H1 (cell line): ENCODE results near the gene TTC28. TPM values are rescaled to one million over a fixed set of nuclear protein-coding genes. Genes with fewer than 3 reads are reported as not detected.

Experiments
- CTCF ChIA-PET: fragments of 300-600 bp; sonication (Branson Sonifier 250); formaldehyde crosslinking; loops from one replicate; lab custom pipeline; 2021; ENCODE audit not compliant: partially characterized antibody; lab: Charles Lee
- POLR2A ChIA-PET: fragments of 300-600 bp; sonication (Branson Sonifier 250); formaldehyde crosslinking; loops from one replicate; lab custom pipeline; 2021; ENCODE audit warnings: inconsistent platforms; ENCODE audit not compliant: partially characterized antibody; lab: Charles Lee
- DNase-seq, 2 experiments: peaks; one replicate each; pipeline versions ENCODE4 v3.0.0 to v3.0.0-alpha.2; 2010 to 2022; ENCODE audit warnings: low spot score in 2 of 2, low read depth in 1 of 2, mixed read lengths in 1 of 2
- FAIRE-seq: peaks from 2 replicates; lab custom pipeline; 2011; peaks lifted over from hg19 to GRCh38; lab: Jason Lieb, UNC
- H2AFZ ChIP-seq: 2 replicates; pipeline ENCODE4 v1.8.1; 2012; ENCODE audit warnings: low read length, inconsistent platforms
- H2AK5ac ChIP-seq: 2 replicates; pipeline ENCODE4 v1.6.1; 2013; ENCODE audit warnings: low read depth, low read length
- H2BK120ac ChIP-seq: replicated peaks from 2 replicates; pipeline ENCODE3; 2013; ENCODE audit warnings: low read depth, low read length, inconsistent platforms
- H2BK12ac ChIP-seq: 2 replicates; pipeline ENCODE4 v1.6.1; 2013; ENCODE audit warnings: low read depth, low read length
- H2BK15ac ChIP-seq: 2 replicates; pipeline ENCODE4 v1.6.1; 2013; ENCODE audit warnings: low read length
- H2BK20ac ChIP-seq: 2 replicates; pipeline ENCODE4 v1.6.1; 2013; ENCODE audit warnings: low read length
- H2BK5ac ChIP-seq: 2 replicates; pipeline ENCODE4 v1.6.1; 2013; ENCODE audit warnings: low read depth, low read length
- H3K14ac ChIP-seq: 2 replicates; pipeline ENCODE4 v1.6.1; 2013; ENCODE audit warnings: inconsistent platforms; ENCODE audit not compliant: insufficient read length
- H3K18ac ChIP-seq: 2 replicates; pipeline ENCODE4 v1.6.1; 2013; ENCODE audit warnings: low read length; ENCODE audit errors: extremely low read depth
- H3K23ac ChIP-seq: 2 replicates; pipeline ENCODE4 v1.6.1; 2013; ENCODE audit warnings: inconsistent platforms; ENCODE audit not compliant: insufficient read length
- H3K23me2 ChIP-seq: 2 replicates; pipeline ENCODE4 v1.6.1; 2013; ENCODE audit warnings: low read depth, low read length
- H3K27ac ChIP-seq: 2 replicates; pipeline ENCODE4 v1.6.1; 2011; ENCODE audit warnings: low read depth, low read length, inconsistent platforms
- H3K27me3 ChIP-seq, 4 experiments: replicated peaks in 1 of 4; 1 replicate in 1 of 4; 2 replicates in 3 of 4; pipeline versions ENCODE4 v1.6.1 to v1.8.1; 2011 to 2013; ENCODE audit warnings: low read length in 3 of 4, mild to moderate bottlenecking in 3 of 4, inconsistent platforms in 2 of 4, mixed read lengths in 2 of 4, moderate library complexity in 1 of 4; ENCODE audit not compliant: control insufficient read depth in 3 of 4, insufficient read depth in 3 of 4; ENCODE audit errors: extremely low read depth in 1 of 4
- H3K36me3 ChIP-seq, 4 experiments: 2 replicates each; pipeline versions ENCODE4 v1.6.1 to v1.8.1; 2011 to 2013; ENCODE audit warnings: mild to moderate bottlenecking in 4 of 4, low read length in 3 of 4, moderate library complexity in 2 of 4, control low read depth in 1 of 4, inconsistent platforms in 1 of 4; ENCODE audit not compliant: insufficient read depth in 4 of 4, control insufficient read depth in 2 of 4
- H3K4ac ChIP-seq: replicated peaks from 2 replicates; pipeline ENCODE3; 2013; ENCODE audit warnings: low read length, low read depth, mixed read lengths, inconsistent platforms; ENCODE audit not compliant: insufficient read length
- H3K4me1 ChIP-seq, 4 experiments: replicated peaks in 1 of 4; 1 replicate in 1 of 4; 2 replicates in 3 of 4; pipeline versions ENCODE4 v1.6.1 to v1.8.1; 2011 to 2013; ENCODE audit warnings: low read length in 3 of 4, inconsistent platforms in 2 of 4, mixed read lengths in 1 of 4; ENCODE audit not compliant: insufficient read depth in 4 of 4, control insufficient read depth in 3 of 4
- H3K4me2 ChIP-seq, 2 experiments: 2 replicates each; pipeline versions ENCODE4 v1.6.1 to v1.8.1; 2011 to 2013; ENCODE audit warnings: low read depth in 2 of 2, low read length in 2 of 2, control low read depth in 1 of 2, inconsistent platforms in 1 of 2, mild to moderate bottlenecking in 1 of 2; ENCODE audit not compliant: insufficient read depth in 1 of 2
- H3K4me3 ChIP-seq, 4 experiments: fragments of 200-600, 300-600 bp in 1 of 4; sonication (generic), shearing (Covaris generic), sonication (Bioruptor Twin) in 1 of 4; 2 replicates each; pipeline versions ENCODE4 v1.5.1 to v1.8.1; 2011 to 2016; ENCODE audit warnings: low read length in 4 of 4, low read depth in 3 of 4, control low read depth in 2 of 4, inconsistent platforms in 2 of 4, mild to moderate bottlenecking in 2 of 4, mixed read lengths in 1 of 4, moderate library complexity in 1 of 4; ENCODE audit not compliant: insufficient read depth in 2 of 4; ENCODE audit errors: extremely low read depth in 1 of 4
- H3K56ac ChIP-seq: replicated peaks from 2 replicates; pipeline ENCODE3; 2013; ENCODE audit warnings: low read depth, mild to moderate bottlenecking, mixed read lengths, low read length, inconsistent platforms; ENCODE audit not compliant: insufficient read length
- H3K79me1 ChIP-seq: 2 replicates; pipeline ENCODE4 v1.6.1; 2013; ENCODE audit warnings: low read depth, low read length, control low read depth
- H3K79me2 ChIP-seq, 2 experiments: 2 replicates each; pipeline versions ENCODE4 v1.6.1 to v1.8.1; 2012 to 2013; ENCODE audit warnings: low read length in 2 of 2, mild to moderate bottlenecking in 2 of 2, inconsistent platforms in 1 of 2; ENCODE audit not compliant: insufficient read depth in 2 of 2, control insufficient read depth in 1 of 2
- H3K9ac ChIP-seq, 4 experiments: replicated peaks in 1 of 4; 1 replicate in 1 of 4; 2 replicates in 3 of 4; pipeline versions ENCODE4 v1.6.1 to v1.8.1; 2011 to 2013; ENCODE audit warnings: low read depth in 3 of 4, low read length in 3 of 4, control low read depth in 2 of 4, mild to moderate bottlenecking in 2 of 4, moderate library complexity in 2 of 4, inconsistent platforms in 1 of 4; ENCODE audit errors: extremely low read depth in 1 of 4
- H3K9me3 ChIP-seq, 2 experiments: 2 replicates each; pipeline versions ENCODE4 v1.6.1 to v1.8.1; 2012 to 2013; ENCODE audit warnings: mild to moderate bottlenecking in 2 of 2, moderate library complexity in 2 of 2, control low read depth in 1 of 2, inconsistent platforms in 1 of 2, low read depth in 1 of 2, low read length in 1 of 2, mixed read lengths in 1 of 2; ENCODE audit not compliant: insufficient read depth in 2 of 2
- H4K20me1 ChIP-seq, 2 experiments: replicated peaks in 1 of 2; 2 replicates each; pipeline versions ENCODE3 to v1.8.1; 2011 to 2013; ENCODE audit warnings: inconsistent platforms in 2 of 2, low read length in 2 of 2, mild to moderate bottlenecking in 1 of 2; ENCODE audit not compliant: insufficient read depth in 2 of 2, control insufficient read depth in 1 of 2
- H4K5ac ChIP-seq: 2 replicates; pipeline ENCODE4 v1.6.1; 2013; ENCODE audit warnings: low read length, low read depth, mixed read lengths, inconsistent platforms; ENCODE audit not compliant: insufficient read length
- H4K8ac ChIP-seq: 2 replicates; pipeline ENCODE4 v1.8.0; 2013; ENCODE audit warnings: mild to moderate bottlenecking, moderate library complexity, low read length, inconsistent platforms; ENCODE audit not compliant: insufficient read depth; ENCODE audit errors: extremely low read depth
- H4K91ac ChIP-seq: replicated peaks from 2 replicates; pipeline ENCODE3; 2013; ENCODE audit warnings: low read length, mixed read lengths, inconsistent platforms; ENCODE audit not compliant: insufficient read length
- BCL11A ChIP-seq, 2 experiments: IDR thresholded peaks; one replicate each; pipeline ENCODE4 v1.6.1; 2011; ENCODE audit warnings: low read depth in 2 of 2, low read length in 2 of 2, mild to moderate bottlenecking in 2 of 2
- CREB1 ChIP-seq: IDR thresholded peaks from 2 replicates; pipeline ENCODE4 v1.6.1; 2012; ENCODE audit warnings: inconsistent platforms
- HDAC2 ChIP-seq, 2 experiments: fragments of 300-600 bp in 1 of 2; sonication (generic) in 1 of 2; IDR thresholded peaks; 2 replicates each; pipeline ENCODE4 v1.6.1; 2011 to 2012; ENCODE audit warnings: low read depth in 2 of 2, low read length in 2 of 2, mild to moderate bottlenecking in 2 of 2, moderate library complexity in 2 of 2, borderline replicate concordance in 1 of 2, inconsistent platforms in 1 of 2
- JUND ChIP-seq: IDR thresholded peaks from 2 replicates; pipeline ENCODE4 v1.6.1; 2011; ENCODE audit warnings: mild to moderate bottlenecking, improper control_type of control experiment, low read length
- KDM1A ChIP-seq: fragments of 200-600, 300-600 bp; sonication (generic); IDR thresholded peaks from 2 replicates; pipeline ENCODE4 v1.7.1; 2016; ENCODE audit warnings: mild to moderate bottlenecking, low read length, borderline replicate concordance
- RFX5 ChIP-seq: IDR thresholded peaks from 2 replicates; pipeline ENCODE4 v1.6.1; 2011; ENCODE audit warnings: low read depth, low read length, improper control_type of control experiment, borderline replicate concordance
- RXRA ChIP-seq: IDR thresholded peaks from 2 replicates; pipeline ENCODE4 v1.6.1; 2011; ENCODE audit warnings: low read depth, mild to moderate bottlenecking, low read length, moderate library complexity; ENCODE audit not compliant: insufficient read depth
- SIRT6 ChIP-seq: IDR thresholded peaks from one replicate; pipeline ENCODE4 v1.7.1; 2012; ENCODE audit warnings: low read length, inconsistent platforms
- WGBS, 2 experiments: shearing (Covaris generic) in 1 of 2; methylation state at CpG; one replicate each; pipeline versions ENCODE4 v1.1.6 to v1.1.7; 2013 to 2015; ENCODE audit warnings: low lambda C conversion rate in 2 of 2, mixed read lengths in 2 of 2, inconsistent platforms in 1 of 2, low coverage in 1 of 2, missing lambda C conversion rate in 1 of 2; ENCODE audit not compliant: insufficient replicate concordance in 2 of 2, insufficient coverage in 1 of 2, insufficient read length in 1 of 2; ENCODE audit errors: extremely low coverage in 1 of 2, missing lambda C conversion rate in 1 of 2; 5-methylcytosine and 5-hydroxymethylcytosine counted together
- polyA plus RNA-seq, 7 experiments: library from polyadenylated mRNA; depleted of rRNA in 3 of 7; stranded (reverse) in 5 of 7; unstranded in 2 of 7; fragments of >200 nt in 5 of 7; fragments of 200-250 nt in 2 of 7; gene quantifications; 1 replicate in 5 of 7; 2 replicates in 1 of 7; 4 replicates in 1 of 7; pipeline versions ENCODE4 v1.2.1 to v1.2.3, GENCODE V29; 2011 to 2013; ENCODE audit warnings: missing spikeins in 2 of 7, mixed read lengths in 2 of 7
- total RNA-seq: library from RNA; stranded (reverse); fragmentation: NEBNext Ultra II Directional; extraction: Animal tissue kit (Norgen Biotek cat#: 25700); gene quantifications from 2 replicates; pipeline ENCODE4 v1.2.1, GENCODE V29; 2021
- TF ChIP-seq, protein P1 (sequence below): IDR thresholded peaks from 2 replicates; pipeline ENCODE4 v1.6.1; 2012; ENCODE audit warnings: low read length, inconsistent platforms
- TF ChIP-seq, protein P2 (sequence below): IDR thresholded peaks from 2 replicates; pipeline ENCODE4 v1.6.1; 2012; ENCODE audit warnings: inconsistent platforms
- TF ChIP-seq, protein P3 (sequence below): IDR thresholded peaks from 2 replicates; pipeline ENCODE4 v1.6.1; 2012; ENCODE audit warnings: inconsistent platforms

TTC28 gene
- total and polyA plus RNA-seq, 2 of the 8 experiments (the other 6 are each of a cell fraction or from before 2014, with no cell fraction given) = 2.6 to 12.6 TPM

DNA sequence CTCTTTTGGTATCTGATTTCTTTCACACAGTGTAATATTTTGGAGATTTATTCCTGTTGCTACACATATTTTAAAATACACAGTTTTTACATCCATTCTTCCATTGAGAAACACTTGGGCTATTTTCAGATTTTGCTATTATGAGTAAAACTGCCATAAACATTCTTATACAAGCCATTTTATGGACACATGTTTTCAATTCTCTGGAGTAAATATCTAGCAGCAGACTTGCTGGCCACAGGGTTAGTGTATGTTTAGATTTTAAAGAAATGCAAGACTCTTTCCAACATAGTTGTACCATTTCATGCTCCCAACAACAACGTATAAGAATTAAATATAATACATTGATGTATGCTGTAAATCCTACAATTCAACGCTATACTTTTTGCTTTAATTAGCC, 399.8 kb downstream of the TTC28 start:
- Histone ChIP-seq H4K91ac (no peak overlapping the region), H2AFZ (no peak overlapping the region), H3K27me3 (no peaks in the 10 kb centered on the region), H3K56ac (no peak overlapping the region), H4K5ac (no peak overlapping the region), H3K4me2 (no peak overlapping the region), H2BK120ac (no peak overlapping the region), H3K9me3 (no peaks in the 10 kb centered on the region), H3K14ac (no peak overlapping the region), H3K18ac (no peak overlapping the region), H2BK12ac (no peak overlapping the region), H3K4ac (no peak overlapping the region), H3K79me1 (no peaks in the 10 kb centered on the region), H3K9ac (no peak overlapping the region), H3K27ac (no peak overlapping the region), H2BK5ac (no peak overlapping the region), H3K79me2 (no peaks in the 10 kb centered on the region), H2BK15ac (no peak overlapping the region), H4K20me1 (no peaks in the 10 kb centered on the region), H4K8ac (no peak overlapping the region), H2BK20ac (no peak overlapping the region), H2AK5ac (no peak overlapping the region), H3K4me1 (peaks cover 0 to 10% (median 4%) of the 10 kb centered on the region in 4 experiments; a peak in 3 of 7 replicates), H3K36me3 (no peaks in the 10 kb centered on the region), H3K23ac (no peak overlapping the region), H3K23me2 (no peaks in the 10 kb centered on the region), H3K4me3 (no peak overlapping the region)
- CTCF ChIA-PET = no interaction called here
- 98% methylated on average over 2 of the region's 2 CpGs; no CpG with 5 or more reads in 1 of the 2 experiments for WGBS, 2 experiments
- DNase-seq = no peak
- FAIRE-seq = no peak
- POLR2A ChIA-PET = no interaction called here
- TF ChIP-seq HDAC2 (IDR thresholded peaks at IDR 0.05; ENCODE audit: borderline replicate concordance in 1 of 2, low read depth in 2 of 2, low read length in 2 of 2) (no peak), RXRA (no peak), BCL11A (IDR thresholded peaks at IDR 0.05; ENCODE audit: low read depth in 2 of 2, low read length in 2 of 2) (no peak), RFX5 (no peak), SIRT6 (no peak), JUND (no peak), CREB1 (no peak), KDM1A (no peak)
- TF ChIP-seq, protein P1, sequence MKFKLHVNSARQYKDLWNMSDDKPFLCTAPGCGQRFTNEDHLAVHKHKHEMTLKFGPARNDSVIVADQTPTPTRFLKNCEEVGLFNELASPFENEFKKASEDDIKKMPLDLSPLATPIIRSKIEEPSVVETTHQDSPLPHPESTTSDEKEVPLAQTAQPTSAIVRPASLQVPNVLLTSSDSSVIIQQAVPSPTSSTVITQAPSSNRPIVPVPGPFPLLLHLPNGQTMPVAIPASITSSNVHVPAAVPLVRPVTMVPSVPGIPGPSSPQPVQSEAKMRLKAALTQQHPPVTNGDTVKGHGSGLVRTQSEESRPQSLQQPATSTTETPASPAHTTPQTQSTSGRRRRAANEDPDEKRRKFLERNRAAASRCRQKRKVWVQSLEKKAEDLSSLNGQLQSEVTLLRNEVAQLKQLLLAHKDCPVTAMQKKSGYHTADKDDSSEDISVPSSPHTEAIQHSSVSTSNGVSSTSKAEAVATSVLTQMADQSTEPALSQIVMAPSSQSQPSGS = no peak
- TF ChIP-seq, protein P2, sequence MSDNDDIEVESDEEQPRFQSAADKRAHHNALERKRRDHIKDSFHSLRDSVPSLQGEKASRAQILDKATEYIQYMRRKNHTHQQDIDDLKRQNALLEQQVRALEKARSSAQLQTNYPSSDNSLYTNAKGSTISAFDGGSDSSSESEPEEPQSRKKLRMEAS = no peak
- TF ChIP-seq, protein P3, sequence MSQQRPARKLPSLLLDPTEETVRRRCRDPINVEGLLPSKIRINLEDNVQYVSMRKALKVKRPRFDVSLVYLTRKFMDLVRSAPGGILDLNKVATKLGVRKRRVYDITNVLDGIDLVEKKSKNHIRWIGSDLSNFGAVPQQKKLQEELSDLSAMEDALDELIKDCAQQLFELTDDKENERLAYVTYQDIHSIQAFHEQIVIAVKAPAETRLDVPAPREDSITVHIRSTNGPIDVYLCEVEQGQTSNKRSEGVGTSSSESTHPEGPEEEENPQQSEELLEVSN = no peak
